Measurements from ENCODE around the gene MAP3K5.
"Not testable (repeated sequence)": the region's sequence is repeated elsewhere in the genome, so short reads cannot be mapped to it uniquely, and the experiment has no call there.

The MAP3K5 gene

GRCh38 chr6:136599329-136600011 lies 192.8 kb downstream of the MAP3K5 start:
- DNase-seq, result no peak

GRCh38 chr6:136598048-136598447 lies 194.2 kb downstream of the MAP3K5 start:
- DNase-seq, result no peak

- DNase-seq, result no peak
These were observed 197.6 kb downstream of the MAP3K5 start for GRCh38 chr6:136594671-136595070.

GRCh38 chr6:136593748-136594490 lies 198.4 kb downstream of the MAP3K5 start:
- DNase-seq, result no peak

- DNase-seq, result no peak
These were observed 199.2 kb downstream of the MAP3K5 start for GRCh38 chr6:136592930-136593673.

- DNase-seq, result no peak
These were observed 200.7 kb downstream of the MAP3K5 start for GRCh38 chr6:136591617-136592016.

- DNase-seq, result not testable (repeated sequence)
These were observed 201.4 kb downstream of the MAP3K5 start for GRCh38 chr6:136590846-136591245.

GRCh38 chr6:136587527-136587926 lies 204.8 kb downstream of the MAP3K5 start:
- DNase-seq, result no peak

- DNase-seq, result no peak
These were observed 206.0 kb downstream of the MAP3K5 start for GRCh38 chr6:136586295-136586694.

- not testable (repeated sequence) for DNase-seq
These were observed 206.8 kb downstream of the MAP3K5 start for GRCh38 chr6:136585523-136585922.

GRCh38 chr6:136584290-136584689 lies 208.0 kb downstream of the MAP3K5 start:
- not testable (repeated sequence) for DNase-seq

- DNase-seq, result no peak
These were observed 209.4 kb downstream of the MAP3K5 start for GRCh38 chr6:136582711-136583471.

GRCh38 chr6:136579800-136580199 lies 212.5 kb downstream of the MAP3K5 start:
- no peak for DNase-seq

- no peak for DNase-seq
These were observed 215.5 kb downstream of the MAP3K5 start for GRCh38 chr6:136576821-136577220.

GRCh38 chr6:136571496-136571895 lies 220.8 kb downstream of the MAP3K5 start:
- no peak for DNase-seq

GRCh38 chr6:136571065-136571464 lies 221.2 kb downstream of the MAP3K5 start:
- DNase-seq, result no peak

- no peak for DNase-seq
These were observed 224.1 kb downstream of the MAP3K5 start for GRCh38 chr6:136568129-136568528.

GRCh38 chr6:136567688-136568087 lies 224.6 kb downstream of the MAP3K5 start:
- DNase-seq, result no peak

- no peak for DNase-seq
These were observed 225.4 kb downstream of the MAP3K5 start for GRCh38 chr6:136566851-136567250.

GRCh38 chr6:136566007-136566487 lies 226.2 kb downstream of the MAP3K5 start:
- DNase-seq, result no peak

- DNase-seq, result no peak
These were observed 228.1 kb downstream of the MAP3K5 start for GRCh38 chr6:136564180-136564579.

GRCh38 chr6:136563386-136564152 lies 228.7 kb downstream of the MAP3K5 start:
- no peak for DNase-seq

Data from activated naive CD4-positive, alpha-beta T cell (primary cell).